ENCODE results near the gene ABCB9. TPM values are rescaled to one million over a fixed set of nuclear protein-coding genes. Genes with fewer than 3 reads are reported as not detected.

Gene ABCB9
- total and polyA plus RNA-seq, 2 experiments from 2014 or later = 1.2 to 7.0 TPM

GRCh38 chr12:122929148-122929538 lies 37.1 kb downstream of the ABCB9 start:
- TF ChIP-seq EZH2 (IDR thresholded peaks at IDR 0.05; ENCODE audit: low read depth, unreplicated experiment) = no peak
- no peak for TF ChIP-seq STAT1 (IDR thresholded peaks at IDR 0.05; ENCODE audit: unreplicated experiment)
- no peak for TF ChIP-seq ETS1 (IDR thresholded peaks at IDR 0.05)
- no peak for TF ChIP-seq CTCF (conservative IDR thresholded peaks at IDR 0.05; ENCODE audit: low read depth in 2 of 2)
- TF ChIP-seq ZNF114 (CRISPR knock-in tag; IDR thresholded peaks at IDR 0.05) = no peak
- Mint-ChIP-seq H3K4me3 (no peak overlapping the region), H3K4me1 (no peaks in the 10 kb centered on the region; the same call in 2 of the 3 replicates)

GRCh38 chr12:122928404-122929147 lies 37.7 kb downstream of the ABCB9 start:
- no peak overlapping the region; the same call in 1 of the 2 replicates for H3K27ac Mint-ChIP-seq
- no peaks in the 10 kb centered on the region; the same call in 1 of the 2 replicates for H4K20me1 ChIP-seq (replicated peaks; ENCODE audit: insufficient read depth)
- H3K4me3 Mint-ChIP-seq = no peak overlapping the region
- H3K36me3 Mint-ChIP-seq (ENCODE audit: low read depth) = no peaks in the 10 kb centered on the region
- ATAC-seq (no peak), DNase-seq (ENCODE audit: low spot score) (no peak)
- no peaks in the 10 kb centered on the region for H3K36me3 ChIP-seq (ENCODE audit: insufficient read depth)
- no peaks in the 10 kb centered on the region for H3K4me1 ChIP-seq (ENCODE audit: insufficient read depth)
- H3F3A ChIP-seq (replicated peaks; ENCODE audit: low read depth) = no peaks in the 10 kb centered on the region
- no peaks in the 10 kb centered on the region for H3K27me3 ChIP-seq (ENCODE audit: insufficient read depth)
- H3K27ac ChIP-seq (ENCODE audit: low read depth) = no peak overlapping the region
- no peaks in the 10 kb centered on the region for H3K9me2 ChIP-seq (ENCODE audit: insufficient read depth)
- no peak overlapping the region for H3K4me3 ChIP-seq
- no peaks in the 10 kb centered on the region for H3K79me2 ChIP-seq (replicated peaks; ENCODE audit: insufficient read depth)
- H3K27me3 Mint-ChIP-seq (ENCODE audit: insufficient read depth, low read depth, poor library complexity) = peaks cover 7% of the 10 kb centered on the region
- H3K9me3 Mint-ChIP-seq = no peaks in the 10 kb centered on the region
- no peak overlapping the region for H2AFZ ChIP-seq
- H3K4me1 Mint-ChIP-seq = no peaks in the 10 kb centered on the region; the same call in 2 of the 3 replicates
- H3K4me2 ChIP-seq = no peak overlapping the region
- TF ChIP-seq ZNF114 (CRISPR knock-in tag; IDR thresholded peaks at IDR 0.05) = no peak
- TF ChIP-seq EZH2 (IDR thresholded peaks at IDR 0.05; ENCODE audit: low read depth, unreplicated experiment) = no peak
- no peak for TF ChIP-seq ZNF462 (CRISPR knock-in tag; IDR thresholded peaks at IDR 0.05)
- TF ChIP-seq ZNF331 (CRISPR knock-in tag; IDR thresholded peaks at IDR 0.05; ENCODE audit: low read depth) = no peak

More at GRCh38 chr12:122929148-122929538, 37.1 kb downstream of the ABCB9 start:
- Mint-ChIP-seq H3K36me3 (ENCODE audit: low read depth) (no peaks in the 10 kb centered on the region), H3K27ac (no peak overlapping the region), H3K27me3 (ENCODE audit: insufficient read depth, low read depth, poor library complexity) (peaks cover 7% of the 10 kb centered on the region), H3K9me3 (no peaks in the 10 kb centered on the region)
- Histone ChIP-seq H3K79me2 (replicated peaks; ENCODE audit: insufficient read depth) (no peaks in the 10 kb centered on the region), H4K20me1 (replicated peaks; ENCODE audit: insufficient read depth) (no peaks in the 10 kb centered on the region; the same call in 1 of the 2 replicates), H3K9me2 (ENCODE audit: insufficient read depth) (no peaks in the 10 kb centered on the region), H2AFZ (no peak overlapping the region), H3K4me2 (no peak overlapping the region), H3K4me3 (no peak overlapping the region), H3K27me3 (ENCODE audit: insufficient read depth) (no peaks in the 10 kb centered on the region), H3K27ac (ENCODE audit: low read depth) (no peak overlapping the region), H3K36me3 (ENCODE audit: insufficient read depth) (no peaks in the 10 kb centered on the region), H3F3A (replicated peaks; ENCODE audit: low read depth) (no peaks in the 10 kb centered on the region), H3K4me1 (ENCODE audit: insufficient read depth) (no peaks in the 10 kb centered on the region)
- ATAC-seq (no peak), DNase-seq (ENCODE audit: low spot score) (no peak)
